K562 (cell line): ENCODE data around the gene TMEM107. TPM values are rescaled to one million over a fixed set of nuclear protein-coding genes. Genes with fewer than 3 reads are reported as not detected.

Experiments used
- ARNT ChIP-seq, 2 experiments: fragments of 450-650 bp; IDR thresholded peaks; 2 replicates each; pipeline ENCODE4 v1.6.1; 2016; ENCODE audit warnings: mild to moderate bottlenecking in 1 of 2
- CC2D1A ChIP-seq: fragments of 450-650 bp; IDR thresholded peaks from 2 replicates; pipeline ENCODE4 v1.6.1; 2017; ENCODE audit warnings: mild to moderate bottlenecking
- CEBPZ ChIP-seq: fragments of 150-350 bp; IDR thresholded peaks from 2 replicates; pipeline ENCODE4 v1.6.1; 2014; ENCODE audit warnings: low read depth, mild to moderate bottlenecking, low read length, borderline replicate concordance
- ELF1 ChIP-seq: fragments of 200-800 bp; sonication (Bioruptor generic); IDR thresholded peaks from 2 replicates; pipeline ENCODE4 v1.6.1; 2016; ENCODE audit warnings: missing genetic modification characterization, missing compliant biosample characterization
- KHSRP ChIP-seq: fragments of 450-650 bp; IDR thresholded peaks from 2 replicates; pipeline ENCODE4 v1.6.1; 2017
- SMAD3 ChIP-seq: fragments of 450-650 bp; formaldehyde crosslinking; conservative IDR thresholded peaks from 2 replicates; pipeline ENCODE4 v1.4.0; 2020; ENCODE audit warnings: mild to moderate bottlenecking
- YBX1 ChIP-seq: fragments of 450-650 bp; IDR thresholded peaks from 2 replicates; pipeline ENCODE4 v1.7.1; 2016; ENCODE audit warnings: mild to moderate bottlenecking
- ZBTB33 ChIP-seq: sonication (generic); formaldehyde crosslinking; IDR thresholded peaks from 2 replicates; pipeline ENCODE4 v1.8.1; 2023; ENCODE audit warnings: mild to moderate bottlenecking, missing genetic modification reagents
- ZNF121 ChIP-seq: sonication (generic); formaldehyde crosslinking; conservative IDR thresholded peaks from 2 replicates; pipeline ENCODE4 v1.8.0; 2022; ENCODE audit warnings: missing genetic modification reagents
- ZNF311 ChIP-seq: fragments of 250-450 bp; sonication (Bioruptor Pico); IDR thresholded peaks from 2 replicates; pipeline ENCODE4 v1.4.0; 2020; ENCODE audit warnings: mild to moderate bottlenecking, moderate library complexity
- ZNF561 ChIP-seq: fragments of 450-650 bp; formaldehyde crosslinking; conservative IDR thresholded peaks from 2 replicates; pipeline ENCODE4 v1.4.0; 2020; ENCODE audit warnings: mild to moderate bottlenecking, moderate library complexity
- ZNF592 ChIP-seq: fragments of 450-650 bp; IDR thresholded peaks from 2 replicates; pipeline ENCODE4 v1.6.1; 2017; ENCODE audit warnings: antibody characterized with exemption, mild to moderate bottlenecking
- polyA plus RNA-seq, 8 experiments: library from polyadenylated mRNA; depleted of rRNA in 4 of 8; stranded (reverse) in 5 of 8; unstranded in 3 of 8; fragments of >200 nt; fragmentation: Nextera tagmentation in 2 of 8; fragmentation: Illumina TruSeq in 1 of 8; extraction: Ambion mirVana in 2 of 8; extraction: Trizol in 1 of 8; gene quantifications; 2 replicates each; pipeline versions ENCODE4 v1.2.1 to v1.2.3, GENCODE V29; 2011 to 2014; ENCODE audit warnings: inconsistent platforms in 1 of 8, missing spikeins in 1 of 8
- total RNA-seq, 7 experiments: library from RNA; depleted of rRNA in 6 of 7; stranded (reverse); fragments of >200 nt in 6 of 7; fragmentation: Illumina TruSeq in 2 of 7; extraction: Trizol in 2 of 7; gene quantifications; 2 replicates each; pipeline versions ENCODE4 v1.2.1 to v1.2.3, GENCODE V29; 2011 to 2021; ENCODE audit warnings: low replicate concordance in 1 of 7

TMEM107 gene
- total and polyA plus RNA-seq, 9 of the 15 experiments (the other 6 are each of a cell fraction or from before 2014, with no cell fraction given), result 7.1 to 26.2 (median 16.9) TPM

GRCh38 chr17:8144401-8145231 is 31.6 kb downstream of the TMEM107 start (continued):
- TF ChIP-seq CEBPZ (no peak), SMAD3 (CRISPR knock-in tag) (no peak), ELF1 (tag) (no peak), ZNF561 (CRISPR knock-in tag) (no peak), ZNF311 (no peak), YBX1 (no peak), KHSRP (no peak), CC2D1A (no peak), ZNF592 (no peak), ZBTB33 (CRISPR knock-in tag) (no peak), ARNT (IDR thresholded peaks at IDR 0.05) (no peak), ZNF121 (CRISPR knock-in tag) (no peak)
- TF ChIP-seq, all 486 proteins: peak for 0
